HUES6 (cell line): Measurements from ENCODE around the gene IL12RB1.

Source experiments
- H3K27ac ChIP-seq: 2 replicates; pipeline ENCODE4 v1.7.0; 2013; ENCODE audit warnings: low read depth, mild to moderate bottlenecking, low read length, inconsistent platforms
- H3K27me3 ChIP-seq: 2 replicates; pipeline ENCODE4 v1.6.1; 2013; ENCODE audit warnings: low read length; ENCODE audit not compliant: control insufficient read depth, insufficient read depth
- H3K36me3 ChIP-seq: 2 replicates; pipeline ENCODE4 v1.6.1; 2013; ENCODE audit warnings: low read length; ENCODE audit not compliant: control insufficient read depth, insufficient read depth
- H3K4me1 ChIP-seq: 2 replicates; pipeline ENCODE4 v1.6.1; 2013; ENCODE audit warnings: low read length; ENCODE audit not compliant: control insufficient read depth, insufficient read depth
- H3K4me3 ChIP-seq: 2 replicates; pipeline ENCODE4 v1.5.1; 2013; ENCODE audit warnings: low read depth, low read length
- H3K9ac ChIP-seq: one replicate; pipeline ENCODE4 v1.6.1; 2013; ENCODE audit warnings: mild to moderate bottlenecking, low read length
- H3K9me3 ChIP-seq: 2 replicates; pipeline ENCODE4 v1.6.1; 2013; ENCODE audit warnings: low read depth, low read length; ENCODE audit not compliant: control insufficient read depth, insufficient read depth

Gene IL12RB1

GRCh38 chr19:18086590-18087138, at the start of gene IL12RB1:
IL12RB1 (minus strand) TSS chr19:18086934; CDS start chr19:18086823, 111 bp downstream.
- H3K36me3 ChIP-seq = no peaks in the 10 kb centered on the region
- no peak within 1 kb of the TSS for H3K27ac ChIP-seq
- H3K4me1 ChIP-seq = no peaks in the 10 kb centered on the region
- H3K27me3 ChIP-seq = peaks cover 6% of the 10 kb centered on the region; the same call in 1 of the 2 replicates
- no peak within 1 kb of the TSS for H3K4me3 ChIP-seq
- no peaks in the 10 kb centered on the region for H3K9me3 ChIP-seq
- H3K9ac ChIP-seq = no peak within 1 kb of the TSS

GRCh38 chr19:18135712-18136584, 49.2 kb upstream of the IL12RB1 start:
- Histone ChIP-seq H3K27ac (no peak overlapping the region), H3K9ac (no peak overlapping the region), H3K27me3 (no peaks in the 10 kb centered on the region), H3K9me3 (no peaks in the 10 kb centered on the region), H3K4me3 (no peak overlapping the region), H3K4me1 (no peaks in the 10 kb centered on the region), H3K36me3 (peaks cover 51% of the 10 kb centered on the region)

GRCh38 chr19:18131841-18132596, 45.3 kb upstream of the IL12RB1 start:
- Histone ChIP-seq H3K4me1 (no peaks in the 10 kb centered on the region), H3K4me3 (no peak overlapping the region), H3K27ac (no peak overlapping the region), H3K27me3 (no peaks in the 10 kb centered on the region), H3K36me3 (peaks cover 55% of the 10 kb centered on the region), H3K9me3 (no peaks in the 10 kb centered on the region), H3K9ac (no peak overlapping the region)

GRCh38 chr19:18130523-18131242, 43.9 kb upstream of the IL12RB1 start:
- H3K4me3 ChIP-seq = no peak overlapping the region
- no peaks in the 10 kb centered on the region for H3K4me1 ChIP-seq
- peaks cover 49% of the 10 kb centered on the region for H3K36me3 ChIP-seq
- no peaks in the 10 kb centered on the region for H3K9me3 ChIP-seq
- H3K9ac ChIP-seq = no peak overlapping the region
- H3K27me3 ChIP-seq = no peaks in the 10 kb centered on the region
- no peak overlapping the region for H3K27ac ChIP-seq

- Histone ChIP-seq H3K27me3 (no peaks in the 10 kb centered on the region), H3K9ac (no peak overlapping the region), H3K27ac (no peak overlapping the region), H3K36me3 (peaks cover 52% of the 10 kb centered on the region), H3K9me3 (no peaks in the 10 kb centered on the region), H3K4me3 (no peak overlapping the region), H3K4me1 (no peaks in the 10 kb centered on the region)
These were observed 42.1 kb upstream of the IL12RB1 start for GRCh38 chr19:18128805-18129204.

GRCh38 chr19:18128044-18128443, 41.3 kb upstream of the IL12RB1 start:
- Histone ChIP-seq H3K4me3 (no peak overlapping the region), H3K9me3 (no peaks in the 10 kb centered on the region), H3K36me3 (peaks cover 58% of the 10 kb centered on the region), H3K9ac (no peak overlapping the region), H3K4me1 (no peaks in the 10 kb centered on the region), H3K27ac (no peak overlapping the region), H3K27me3 (no peaks in the 10 kb centered on the region)

- no peaks in the 10 kb centered on the region for H3K27me3 ChIP-seq
- H3K4me1 ChIP-seq = no peaks in the 10 kb centered on the region
- H3K9ac ChIP-seq = no peak overlapping the region
- H3K36me3 ChIP-seq = peaks cover 52% of the 10 kb centered on the region
- H3K27ac ChIP-seq = no peak overlapping the region
- no peaks in the 10 kb centered on the region for H3K9me3 ChIP-seq
- no peak overlapping the region for H3K4me3 ChIP-seq
These were observed 39.4 kb upstream of the IL12RB1 start for GRCh38 chr19:18126097-18126496.

- H3K9ac ChIP-seq = no peak overlapping the region
- no peaks in the 10 kb centered on the region; the same call in 1 of the 2 replicates for H3K27me3 ChIP-seq
- no peak overlapping the region for H3K4me3 ChIP-seq
- peaks cover 37% of the 10 kb centered on the region for H3K36me3 ChIP-seq
- peaks cover 14% of the 10 kb centered on the region for H3K4me1 ChIP-seq
- no peaks in the 10 kb centered on the region for H3K9me3 ChIP-seq
- H3K27ac ChIP-seq = no peak overlapping the region
These were observed 37.1 kb upstream of the IL12RB1 start for GRCh38 chr19:18123819-18124218.

- no peaks in the 10 kb centered on the region for H3K9me3 ChIP-seq
- no peak overlapping the region for H3K4me3 ChIP-seq
- H3K4me1 ChIP-seq = peaks cover 15% of the 10 kb centered on the region
- no peaks in the 10 kb centered on the region; the same call in 1 of the 2 replicates for H3K27me3 ChIP-seq
- peaks cover 33% of the 10 kb centered on the region for H3K36me3 ChIP-seq
- H3K27ac ChIP-seq = no peak overlapping the region
- no peak overlapping the region for H3K9ac ChIP-seq
These were observed 36.4 kb upstream of the IL12RB1 start for GRCh38 chr19:18122860-18123795.

- Histone ChIP-seq H3K9ac (no peak overlapping the region), H3K9me3 (no peaks in the 10 kb centered on the region), H3K4me1 (peaks cover 16% of the 10 kb centered on the region), H3K36me3 (peaks cover 28% of the 10 kb centered on the region), H3K4me3 (no peak overlapping the region), H3K27me3 (no peaks in the 10 kb centered on the region; the same call in 1 of the 2 replicates), H3K27ac (no peak overlapping the region)
These were observed 35.7 kb upstream of the IL12RB1 start for GRCh38 chr19:18122424-18122823.
